HEK293T (cell line): Measurements from ENCODE around the gene MINDY1.

Experiments
- CTCF ChIA-PET: fragments of 350-600 bp; formaldehyde crosslinking; extraction: SDS; loops from one replicate; lab custom pipeline; 2021; ENCODE audit warnings: antibody characterized with exemption, inconsistent platforms; lab: Yijun Ruan, JAX
- POLR2A ChIA-PET: fragments of 350-600 bp; formaldehyde crosslinking; extraction: SDS; loops from one replicate; lab custom pipeline; 2020; ENCODE audit warnings: antibody characterized with exemption, inconsistent platforms; lab: Yijun Ruan, JAX
- DNase-seq: peaks from one replicate; pipeline ENCODE4 v3.0.0; 2012; ENCODE audit warnings: mixed read lengths; ENCODE audit errors: extremely low spot score
- ARNT ChIP-seq: fragments of 450-650 bp; IDR thresholded peaks from 2 replicates; pipeline ENCODE4 v1.6.1; 2017; ENCODE audit warnings: mild to moderate bottlenecking
- BHLHE40 ChIP-seq: fragments of 450-650 bp; IDR thresholded peaks from 2 replicates; pipeline ENCODE4 v1.6.1; 2016; ENCODE audit warnings: mild to moderate bottlenecking, moderate library complexity, borderline replicate concordance
- CTBP1 ChIP-seq: fragments of 450-650 bp; IDR thresholded peaks from 2 replicates; pipeline ENCODE4 v1.6.1; 2016; ENCODE audit warnings: borderline replicate concordance
- ELF4 ChIP-seq: fragments of 450-650 bp; IDR thresholded peaks from 2 replicates; pipeline ENCODE4 v1.6.1; 2017; ENCODE audit warnings: antibody characterized with exemption
- FOXA1 ChIP-seq: fragments of 450-650 bp; IDR thresholded peaks from 2 replicates; pipeline ENCODE4 v1.6.1; 2016; ENCODE audit warnings: mild to moderate bottlenecking
- FOXK2 ChIP-seq: fragments of 450-650 bp; IDR thresholded peaks from 2 replicates; pipeline ENCODE4 v1.6.1; 2016; ENCODE audit warnings: mild to moderate bottlenecking
- FOXM1 ChIP-seq: fragments of 450-650 bp; IDR thresholded peaks from 2 replicates; pipeline ENCODE4 v1.6.1; 2017; ENCODE audit warnings: mild to moderate bottlenecking, borderline replicate concordance
- HDGF ChIP-seq: fragments of 450-650 bp; IDR thresholded peaks from 2 replicates; pipeline ENCODE4 v1.6.1; 2017; ENCODE audit warnings: antibody characterized with exemption, borderline replicate concordance
- L3MBTL2 ChIP-seq: fragments of 450-650 bp; conservative IDR thresholded peaks from 2 replicates; pipeline ENCODE4 v1.6.1; 2016; ENCODE audit warnings: mild to moderate bottlenecking
- LEF1 ChIP-seq: fragments of 450-650 bp; IDR thresholded peaks from 2 replicates; pipeline ENCODE4 v1.6.1; 2017; ENCODE audit warnings: mild to moderate bottlenecking, borderline replicate concordance
- NFRKB ChIP-seq: fragments of 450-650 bp; IDR thresholded peaks from 2 replicates; pipeline ENCODE4 v1.6.1; 2016; ENCODE audit warnings: mild to moderate bottlenecking, moderate library complexity
- PKNOX1 ChIP-seq: fragments of 450-650 bp; IDR thresholded peaks from 2 replicates; pipeline ENCODE4 v1.6.1; 2016
- SP1 ChIP-seq: fragments of 450-650 bp; IDR thresholded peaks from 2 replicates; pipeline ENCODE4 v1.6.1; 2017
- SUZ12 ChIP-seq: fragments of 450-650 bp; IDR thresholded peaks from 2 replicates; pipeline ENCODE4 v1.6.1; 2016; ENCODE audit warnings: mild to moderate bottlenecking
- TARDBP ChIP-seq: fragments of 450-650 bp; IDR thresholded peaks from 2 replicates; pipeline ENCODE4 v1.6.1; 2016
- ZNF384 ChIP-seq: fragments of 450-650 bp; IDR thresholded peaks from 2 replicates; pipeline ENCODE4 v1.6.1; 2016

Gene MINDY1

GRCh38 chr1:151009206-151009587 lies 2.5 kb upstream of the MINDY1 start:
- ChIA-PET CTCF (interaction anchor here (0.8 to 1.4 kb wide), 2 partner anchors 13 to 63 kb away, joined by 3 to 4 read pairs; no protein-coding TSS in a partner anchor), POLR2A (no interaction called here)
- no peak for DNase-seq
- TF ChIP-seq CTBP1 = no peak

- peak; percentile 100 for DNase-seq
- CTCF ChIA-PET = interaction anchor here (0.8 to 1.4 kb wide), 2 partner anchors 12 to 64 kb away, joined by 3 to 4 read pairs; no protein-coding TSS in a partner anchor
- POLR2A ChIA-PET = interaction anchor here (0.7 kb wide), 1 partner anchor 9 kb away, joined by 3 read pairs; no protein-coding TSS in a partner anchor
- no peak for TF ChIP-seq TARDBP
- no peak for TF ChIP-seq FOXA1
- TF ChIP-seq FOXM1 = no peak
- peak; percentile 93 for TF ChIP-seq L3MBTL2
- no peak for TF ChIP-seq ZNF384
- no peak for TF ChIP-seq HDGF
Measured at GRCh38 chr1:151008244-151009205, 1.8 kb upstream of the MINDY1 start, which contains the start of gene PRUNE1. Gene PRUNE1, plus strand, starts transcription at chr1:151008449. Its CDS starts 184 bp downstream, at chr1:151008633.

GRCh38 chr1:151007853-151008243 lies 1.1 kb upstream of the MINDY1 start:
- no peak for DNase-seq
- TF ChIP-seq PKNOX1 (no peak), FOXM1 (no peak), TARDBP (no peak), L3MBTL2 (no peak), HDGF (no peak)
- ChIA-PET POLR2A (interaction anchor here (0.7 to 2.2 kb wide), 3 partner anchors 9 to 182 kb away, joined by 3 to 14 read pairs (median 7); partner anchors contain the start of gene VPS72), CTCF (interaction anchor here (3.1 kb wide), 1 partner anchor 29 kb away, joined by 51 read pairs; the partner anchor contains the start of gene ANXA9)

GRCh38 chr1:151005729-151006319 lies 878 bp downstream of the MINDY1 start:
- CTCF ChIA-PET = interaction anchor here (0.5 to 3.1 kb wide), 18 partner anchors 9 to 446 kb away, joined by 3 to 63 read pairs (median 4); partner anchors contain the start of genes ANXA9, GABPB2 and TNFAIP8L2
- no peak for TF ChIP-seq SUZ12
- TF ChIP-seq TARDBP = no peak
- TF ChIP-seq ELF4 = no peak
- TF ChIP-seq ZNF384 = no peak
- no peak for TF ChIP-seq HDGF
- no peak for TF ChIP-seq L3MBTL2
- TF ChIP-seq FOXM1 = no peak
- no peak for TF ChIP-seq FOXA1
- TF ChIP-seq LEF1 = no peak
- TF ChIP-seq BHLHE40 = no peak
- TF ChIP-seq SP1 = no peak
- no peak for TF ChIP-seq ARNT
- no peak for TF ChIP-seq NFRKB
- no peak for TF ChIP-seq CTBP1
- TF ChIP-seq PKNOX1 = no peak
- TF ChIP-seq FOXK2 = no peak
- POLR2A ChIA-PET = interaction anchor here (0.8 to 2.7 kb wide), 20 partner anchors 7 to 427 kb away, joined by 3 to 20 read pairs (median 7); partner anchors contain the start of genes ANXA9, C1orf56, CERS2 and ENSA
- no peak for DNase-seq

- ChIA-PET POLR2A (no interaction called here), CTCF (no interaction called here)
- no peak for DNase-seq
- no peak for TF ChIP-seq FOXA1
- no peak for TF ChIP-seq BHLHE40
- TF ChIP-seq NFRKB = no peak
- TF ChIP-seq PKNOX1 = no peak
Measured at GRCh38 chr1:151003180-151003579, 3.5 kb downstream of the MINDY1 start.

DNA sequence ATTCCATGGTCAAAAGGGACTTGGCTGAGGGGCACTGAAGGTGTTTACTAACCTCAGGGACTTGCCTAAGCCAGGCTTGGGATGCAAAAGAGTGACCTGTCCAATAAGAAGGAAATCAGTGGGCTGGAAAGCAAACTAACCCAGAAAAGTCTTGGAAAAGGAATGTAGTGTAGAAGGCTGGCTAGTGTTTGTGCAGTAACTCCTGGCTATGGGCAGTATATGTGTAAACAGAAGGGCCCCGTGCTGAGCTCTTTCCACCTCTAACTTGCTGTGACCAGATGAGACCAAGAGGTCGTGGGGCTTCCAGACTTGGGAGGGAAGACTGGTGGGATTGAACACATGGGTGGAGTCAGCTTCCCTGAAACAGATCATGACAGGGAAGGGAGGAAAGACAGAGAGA lies 4.1 kb downstream of the MINDY1 start:
- ChIA-PET CTCF (interaction anchor here (1.2 kb wide), 1 partner anchor 22 kb away, joined by 3 read pairs; no protein-coding TSS in a partner anchor), POLR2A (no interaction called here)
- TF ChIP-seq FOXA1 (no peak), ZNF384 (no peak), L3MBTL2 (no peak), TARDBP (no peak), ELF4 (no peak), HDGF (no peak)
- DNase-seq = no peak
